ENCODE results near the gene PXK.
"Not testable (repeated sequence)": the region's sequence is repeated elsewhere in the genome, so short reads cannot be mapped to it uniquely, and the experiment has no call there.

GRCh38 chr3:58290446-58290845 lies 42.2 kb upstream of the PXK start:
- not testable (repeated sequence) for TF ChIP-seq POLR2AphosphoS5 (IDR thresholded peaks at IDR 0.05; ENCODE audit: borderline replicate concordance, low read depth, low read length); EZH2 (IDR thresholded peaks at IDR 0.05); FOXP2 (optimal IDR thresholded peaks at IDR 0.05; ENCODE audit: control extremely low read depth, extremely low read length, insufficient read depth)

All from SK-N-MC (cell line).